Measurements from ENCODE around the gene TSPAN15.
"Not testable (repeated sequence)": the region's sequence is repeated elsewhere in the genome, so short reads cannot be mapped to it uniquely, and the experiment has no call there.

The TSPAN15 gene

DNA sequence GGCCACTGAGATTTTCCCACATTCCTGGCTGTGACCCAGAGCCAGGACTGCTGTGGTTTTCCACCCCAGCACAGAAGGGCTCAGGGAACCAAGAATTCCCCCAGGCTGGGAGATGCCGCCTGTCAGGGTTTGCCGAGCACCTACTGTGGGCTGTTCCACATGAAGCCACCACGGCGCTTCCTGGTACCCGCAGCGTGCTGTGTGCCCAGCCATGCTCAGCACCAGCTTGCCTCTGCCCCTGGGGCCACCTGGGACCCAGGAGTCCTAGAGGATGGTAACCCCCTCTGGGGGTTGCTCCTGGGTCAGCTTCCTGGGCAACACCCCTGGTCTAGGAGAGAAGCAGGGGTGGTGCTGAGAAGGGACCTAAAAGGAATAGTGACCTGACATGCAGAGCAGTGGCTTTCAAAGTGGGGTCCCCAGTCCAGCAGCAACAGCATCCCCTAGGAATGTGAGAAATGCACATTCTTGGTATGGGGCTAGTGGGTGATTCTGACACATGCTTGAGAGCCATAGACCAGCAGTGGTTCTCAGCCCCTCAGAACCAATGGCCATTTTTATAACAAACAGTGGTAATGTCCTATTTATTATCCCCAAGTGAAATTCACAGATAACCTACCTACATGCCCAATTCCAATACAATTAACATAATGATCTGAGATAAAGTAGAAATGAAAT, 53.4 kb downstream of the TSPAN15 start:
- DNase-seq = no peak

DNA sequence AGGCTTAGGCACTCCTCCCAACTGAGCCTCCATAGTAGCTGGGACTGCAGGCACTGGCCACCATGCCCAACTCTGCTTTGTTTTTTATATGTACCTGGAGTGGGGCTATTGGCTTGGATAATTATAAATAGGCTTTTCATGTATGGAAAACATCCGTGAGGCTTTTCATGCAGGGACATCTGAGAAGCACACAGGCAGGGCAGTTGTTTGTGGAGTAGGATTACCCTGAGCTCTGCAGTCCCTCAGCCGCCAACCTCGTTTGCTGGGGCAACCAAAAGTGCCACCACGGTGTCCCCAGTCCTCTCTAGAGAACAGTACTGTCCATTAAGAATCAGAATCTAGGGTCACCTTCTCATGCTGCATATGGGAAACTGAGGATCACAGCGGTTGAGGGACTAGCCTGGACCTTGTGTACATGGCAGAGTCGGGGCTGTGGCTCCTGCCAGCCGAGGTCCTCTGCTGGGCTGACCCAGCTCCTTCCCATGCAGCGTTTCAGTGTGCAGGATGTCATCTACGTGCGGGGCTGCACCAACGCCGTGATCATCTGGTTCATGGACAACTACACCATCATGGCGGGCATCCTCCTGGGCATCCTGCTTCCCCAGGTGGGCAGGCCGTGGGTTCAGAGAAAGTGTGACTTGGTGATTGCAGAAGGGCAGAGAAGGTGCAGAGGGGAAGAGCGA, 54.5 kb downstream of the TSPAN15 start:
- DNase-seq = no peak

DNA sequence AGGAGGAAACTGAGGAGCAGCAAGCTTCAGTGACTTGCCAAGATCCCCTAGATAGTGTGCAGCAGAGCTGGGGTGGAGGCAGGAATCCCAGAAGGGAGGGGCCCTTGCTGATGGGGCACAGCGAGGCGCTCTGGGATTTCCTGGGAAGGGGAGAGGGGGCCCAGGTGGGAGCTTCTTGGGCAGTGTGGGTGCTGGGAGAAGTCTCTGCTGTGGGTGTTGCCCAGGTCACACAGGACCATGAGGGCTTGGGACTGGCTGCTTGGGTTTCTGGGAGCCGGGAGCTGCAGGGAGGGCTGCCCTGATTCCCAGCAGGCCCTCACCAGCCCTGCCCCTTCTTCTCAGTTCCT, 55.2 kb downstream of the TSPAN15 start:
- no peak for DNase-seq

DNA sequence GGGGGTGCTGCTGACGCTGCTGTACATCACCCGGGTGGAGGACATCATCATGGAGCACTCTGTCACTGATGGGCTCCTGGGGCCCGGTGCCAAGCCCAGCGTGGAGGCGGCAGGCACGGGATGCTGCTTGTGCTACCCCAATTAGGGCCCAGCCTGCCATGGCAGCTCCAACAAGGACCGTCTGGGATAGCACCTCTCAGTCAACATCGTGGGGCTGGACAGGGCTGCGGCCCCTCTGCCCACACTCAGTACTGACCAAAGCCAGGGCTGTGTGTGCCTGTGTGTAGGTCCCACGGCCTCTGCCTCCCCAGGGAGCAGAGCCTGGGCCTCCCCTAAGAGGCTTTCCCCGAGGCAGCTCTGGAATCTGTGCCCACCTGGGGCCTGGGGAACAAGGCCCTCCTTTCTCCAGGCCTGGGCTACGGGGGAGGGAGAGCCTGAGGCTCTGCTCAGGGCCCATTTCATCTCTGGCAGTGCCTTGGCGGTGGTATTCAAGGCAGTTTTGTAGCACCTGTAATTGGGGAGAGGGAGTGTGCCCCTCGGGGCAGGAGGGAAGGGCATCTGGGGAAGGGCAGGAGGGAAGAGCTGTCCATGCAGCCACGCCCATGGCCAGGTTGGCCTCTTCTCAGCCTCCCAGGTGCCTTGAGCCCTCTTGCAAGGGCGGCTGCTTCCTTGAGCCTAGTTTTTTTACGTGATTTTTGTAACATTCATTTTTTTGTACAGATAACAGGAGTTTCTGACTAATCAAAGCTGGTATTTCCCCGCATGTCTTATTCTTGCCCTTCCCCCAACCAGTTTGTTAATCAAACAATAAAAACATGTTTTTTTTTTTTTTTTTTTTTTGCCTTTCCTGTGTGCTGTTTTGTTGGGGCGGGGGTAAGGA, 55.8 kb downstream of the TSPAN15 start:
- DNase-seq = no peak

DNA sequence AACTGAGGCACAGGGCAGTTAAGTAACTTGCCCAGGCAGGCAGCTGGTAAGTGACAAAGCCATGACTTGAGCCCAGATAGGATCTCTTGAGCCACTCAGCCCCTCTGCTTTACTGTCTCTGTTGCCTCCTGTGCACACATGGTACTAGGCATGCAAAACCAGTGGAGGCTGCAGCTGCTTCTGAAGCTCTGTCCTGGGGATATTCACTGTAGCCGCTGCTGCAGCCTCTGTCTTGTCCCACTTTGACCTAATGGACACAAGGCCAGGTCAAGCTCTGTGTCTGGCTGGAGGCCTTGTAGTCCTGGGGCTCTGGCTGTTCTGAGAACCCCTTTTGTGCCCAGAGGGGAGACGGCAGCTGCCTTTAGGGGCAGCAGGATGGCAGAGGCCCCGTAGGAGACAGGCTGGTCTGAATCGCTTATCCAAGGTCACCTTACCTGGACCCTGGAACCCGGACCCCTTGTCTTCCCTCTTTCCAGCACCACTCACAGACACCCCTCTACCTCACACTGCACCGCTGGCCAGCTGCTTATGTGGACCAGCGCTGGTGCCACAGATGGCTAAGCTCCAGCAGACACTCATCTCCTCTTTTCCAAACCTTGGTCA, 57.6 kb downstream of the TSPAN15 start:
- DNase-seq = no peak

DNA sequence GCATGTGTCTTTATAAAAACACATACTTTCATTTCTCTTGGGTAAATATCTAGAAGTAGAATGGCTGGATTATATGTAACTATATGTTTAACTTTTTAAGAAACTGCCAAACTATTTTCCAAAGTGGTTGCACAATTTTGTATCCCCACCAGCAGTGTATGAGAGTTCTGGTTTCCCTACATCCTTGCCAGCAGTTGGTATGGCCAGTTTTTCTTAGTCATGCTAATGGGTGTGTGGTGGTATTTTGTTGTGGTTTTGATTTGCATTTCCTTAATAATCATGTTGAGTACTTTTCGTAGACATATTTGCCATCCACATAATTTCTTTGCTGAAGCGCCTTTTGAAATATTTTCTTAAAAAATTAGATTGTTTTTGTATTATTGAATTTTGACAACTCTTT, 61.6 kb downstream of the TSPAN15 start:
- DNase-seq = no peak

DNA sequence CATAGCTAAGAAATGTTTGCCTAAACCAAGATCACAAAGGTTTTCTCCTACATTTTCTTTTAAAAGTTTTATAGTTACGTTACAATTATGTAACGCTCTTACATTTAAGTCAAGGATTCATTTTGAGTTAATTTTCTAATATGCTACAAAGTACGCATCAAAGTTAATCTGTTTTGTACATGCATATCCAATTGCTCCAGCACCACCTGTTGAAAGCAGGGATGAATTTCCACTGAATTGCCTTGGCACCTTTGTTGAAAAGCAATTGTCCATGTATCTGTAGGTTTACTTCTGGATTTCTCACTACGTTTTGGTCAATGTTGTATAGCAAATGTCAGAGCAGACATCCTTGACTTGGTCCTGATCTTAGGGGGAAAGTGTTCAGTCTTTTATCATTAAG, 62.4 kb downstream of the TSPAN15 start:
- DNase-seq = no peak

DNA sequence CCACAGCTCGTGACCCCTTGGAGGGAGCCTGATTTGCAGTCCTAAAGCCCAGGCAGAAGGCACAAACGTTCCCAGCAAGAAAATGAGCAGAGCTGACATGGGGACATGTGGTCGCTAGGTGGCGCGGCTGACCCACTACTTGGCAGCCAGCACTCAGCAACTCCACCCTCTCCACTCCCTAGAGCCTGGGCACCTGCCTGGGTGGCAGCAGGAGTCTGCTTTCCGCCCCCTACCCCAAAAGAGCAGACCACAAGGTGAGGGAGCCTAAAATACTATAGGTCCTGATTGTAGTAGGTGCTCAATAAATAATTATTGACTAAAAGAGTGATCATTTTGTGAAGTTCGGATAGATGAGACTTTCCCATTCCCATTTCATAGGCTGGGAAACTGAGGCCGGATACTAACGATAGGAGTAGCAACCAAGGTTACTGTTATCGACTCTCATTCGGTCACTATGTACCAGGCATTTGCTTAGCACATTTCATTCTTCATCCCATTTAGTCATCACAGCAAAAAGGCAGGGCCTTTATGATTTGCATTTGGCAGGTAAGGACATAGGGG, 64.5 kb downstream of the TSPAN15 start:
- peak; percentile 69 for DNase-seq

DNA sequence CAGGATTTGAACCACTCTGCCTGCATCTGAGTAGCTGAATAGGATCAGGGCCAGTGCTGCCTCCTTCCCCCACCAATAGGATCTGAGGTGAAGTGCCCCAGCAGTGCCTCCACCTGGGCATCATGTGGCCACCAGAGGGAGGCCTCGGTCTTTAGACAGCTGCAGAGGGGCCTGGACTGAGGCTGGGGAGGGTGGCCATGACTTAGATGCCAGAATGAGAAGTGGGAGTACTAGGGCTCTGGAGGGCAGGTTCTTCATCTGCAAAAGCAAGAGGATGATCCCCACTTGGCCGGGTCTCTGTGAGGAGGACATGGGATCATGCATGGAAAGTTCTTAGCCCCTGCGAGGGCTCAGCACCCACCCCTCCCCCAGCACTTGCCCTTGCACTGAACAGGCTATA, 65.1 kb downstream of the TSPAN15 start:
- DNase-seq = no peak

DNA sequence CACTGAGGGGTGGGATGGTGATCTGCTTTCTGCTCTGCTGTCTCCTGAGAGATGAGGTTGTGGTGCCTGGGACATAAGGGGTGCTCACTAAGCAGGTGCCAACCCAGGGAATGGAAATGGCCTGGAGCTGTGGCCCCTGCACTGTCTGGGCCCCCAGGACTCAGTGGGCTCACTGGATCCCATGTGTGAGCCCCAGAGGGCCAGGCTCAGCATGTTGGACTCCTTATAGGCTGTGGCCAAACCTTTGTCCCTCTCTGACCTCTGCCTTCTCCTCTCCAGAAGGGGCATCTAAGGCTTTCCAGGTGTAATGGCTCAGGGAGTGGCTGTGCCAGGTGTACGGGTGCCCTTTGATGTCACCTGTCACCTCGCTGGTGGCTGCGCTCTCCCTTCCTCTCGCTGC, 65.5 kb downstream of the TSPAN15 start:
- DNase-seq = no peak

DNA sequence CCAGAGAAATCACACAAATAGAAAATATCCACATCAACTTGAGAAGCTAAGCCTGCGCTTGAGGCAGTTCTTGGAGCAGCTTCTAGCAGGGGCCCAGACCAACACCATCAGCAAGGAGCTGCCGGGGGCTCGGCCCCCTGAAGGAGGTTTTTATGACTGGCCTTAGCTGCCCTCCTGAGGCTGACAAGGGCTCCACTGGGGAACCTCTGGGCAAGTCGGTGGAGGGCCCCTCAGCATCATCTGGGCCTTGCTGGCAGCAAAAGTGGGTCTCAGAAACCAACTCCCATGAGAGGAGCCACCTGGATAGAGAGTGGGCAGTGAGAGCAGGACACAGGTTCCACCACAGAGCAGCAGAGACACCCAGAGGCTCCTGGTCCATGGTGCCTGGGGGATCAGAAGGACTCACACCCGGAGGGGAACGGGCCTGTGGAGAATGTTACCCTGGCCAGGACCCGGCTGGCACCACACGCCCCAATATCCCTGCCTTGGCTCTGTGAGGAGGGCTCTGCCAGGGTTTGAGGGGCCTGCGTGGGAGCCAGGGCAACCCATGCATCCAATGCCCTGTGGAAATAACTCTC, 66.1 kb downstream of the TSPAN15 start:
- DNase-seq = no peak

DNA sequence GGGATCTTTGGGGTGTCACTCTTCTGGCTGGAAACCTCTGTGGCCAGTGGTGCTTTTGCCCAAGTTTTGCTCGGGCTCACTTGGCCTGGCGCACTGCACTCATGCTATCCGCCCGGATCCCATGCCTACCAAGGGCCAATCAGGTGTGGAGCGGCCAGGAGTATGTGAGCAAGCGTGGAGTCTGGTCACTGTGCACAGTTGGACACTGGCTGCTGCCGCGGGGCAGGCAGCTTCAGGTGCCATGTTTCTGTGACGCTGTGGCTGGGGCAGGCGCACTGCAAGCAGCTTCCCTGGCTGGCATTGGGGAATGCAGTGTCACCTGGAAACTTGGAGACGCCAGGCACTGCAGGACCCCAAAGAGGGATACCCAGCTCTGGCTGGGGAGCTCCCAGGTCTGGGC, 76.7 kb downstream of the TSPAN15 start:
- no peak for DNase-seq

DNA sequence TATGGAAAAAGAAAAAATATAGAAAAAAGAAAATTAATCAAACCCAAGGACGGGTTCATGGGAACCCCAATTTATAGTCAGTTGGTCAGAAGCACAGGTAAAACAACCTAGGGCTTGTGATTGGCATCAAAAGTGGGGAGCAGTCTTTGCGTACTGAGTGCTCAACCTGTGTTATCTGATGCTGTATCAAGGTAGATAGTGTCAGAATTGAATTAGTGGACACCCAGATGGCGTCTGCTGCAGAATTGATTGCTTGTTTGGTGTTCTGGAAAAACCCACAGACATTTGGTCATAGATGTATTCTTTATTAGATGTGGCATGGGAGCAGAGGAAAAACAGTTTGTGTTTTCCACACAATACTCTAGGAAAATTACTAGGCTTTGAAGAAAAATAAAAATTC, 82.4 kb downstream of the TSPAN15 start:
- DNase-seq = no peak

DNA sequence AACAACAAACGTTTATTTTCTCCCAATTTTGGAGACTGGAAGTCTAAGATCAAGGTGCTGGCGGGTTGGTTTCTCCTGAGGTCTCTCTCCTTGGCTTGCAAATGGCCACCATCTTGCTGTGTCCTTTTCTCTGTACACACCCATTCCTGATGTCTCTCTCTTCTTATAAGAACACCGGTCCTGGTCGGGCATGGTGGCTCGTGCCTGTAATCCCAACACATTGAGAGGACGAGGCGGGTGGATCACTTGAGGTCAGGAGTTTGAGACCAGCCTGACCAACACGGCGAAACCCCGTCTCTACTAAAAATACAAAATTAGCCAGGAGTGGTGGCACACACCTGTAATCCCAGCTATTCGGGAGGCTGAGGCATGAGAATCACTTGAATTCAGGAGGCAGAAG, 85.3 kb downstream of the TSPAN15 start:
- not testable (repeated sequence) for DNase-seq

DNA sequence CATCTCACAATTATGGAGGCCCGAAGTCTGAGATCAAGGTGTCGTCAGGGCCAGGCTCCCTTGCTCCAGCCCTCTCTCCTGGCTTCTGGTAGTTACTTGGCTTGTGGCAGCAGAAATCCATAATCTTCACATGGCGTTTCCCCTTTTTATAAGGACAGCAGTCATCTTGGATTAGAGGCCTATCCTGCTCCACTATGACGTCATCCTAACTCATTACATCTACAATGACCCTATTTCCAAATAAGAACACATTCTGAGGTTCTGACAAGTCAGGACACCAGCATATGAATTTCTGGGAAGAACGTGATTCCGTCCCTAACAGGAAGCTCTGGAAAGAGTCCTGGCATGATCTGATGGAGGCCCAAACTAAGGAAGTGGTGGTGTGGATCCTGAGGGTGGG, 86.2 kb downstream of the TSPAN15 start:
- DNase-seq = no peak

DNA sequence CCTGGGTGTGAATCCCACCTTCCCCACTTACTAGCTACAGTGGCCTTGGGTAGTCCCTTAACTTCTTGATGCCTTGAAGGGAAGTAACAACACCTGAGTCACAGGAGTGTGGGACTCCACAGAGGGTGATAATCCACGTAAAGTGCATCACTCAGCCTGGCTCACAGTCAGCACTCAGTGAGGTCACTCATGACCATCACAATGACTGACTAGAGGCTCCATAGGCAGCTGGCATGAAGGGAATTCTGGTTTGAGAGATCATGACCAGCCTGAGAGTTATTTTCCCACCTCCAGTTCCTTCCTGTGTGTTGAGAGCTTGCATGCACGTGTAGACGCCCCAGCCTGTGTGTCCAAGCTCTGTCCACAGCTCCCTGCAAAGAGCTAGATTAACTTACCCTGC, 87.2 kb downstream of the TSPAN15 start:
- no peak for DNase-seq

DNA sequence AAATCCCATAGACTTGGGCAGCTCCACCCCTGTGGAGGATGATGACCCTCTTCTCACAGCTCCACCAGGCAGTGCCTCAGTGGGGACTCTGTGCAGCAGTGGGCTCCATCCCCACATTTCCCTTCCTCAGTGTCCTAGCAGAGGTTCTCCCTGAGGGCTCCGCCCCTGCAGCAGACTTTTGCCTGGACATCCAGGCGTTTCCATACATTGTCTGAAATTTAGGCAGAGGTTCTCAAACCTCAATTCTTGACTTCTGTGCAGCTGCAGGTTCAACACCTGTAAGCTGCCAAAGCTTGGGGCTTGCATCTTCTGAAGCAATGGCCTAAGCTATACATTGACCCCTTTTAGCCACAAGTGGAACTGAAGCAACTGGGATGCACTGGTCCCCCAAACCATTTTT, 90.2 kb downstream of the TSPAN15 start:
- DNase-seq = no peak

DNA sequence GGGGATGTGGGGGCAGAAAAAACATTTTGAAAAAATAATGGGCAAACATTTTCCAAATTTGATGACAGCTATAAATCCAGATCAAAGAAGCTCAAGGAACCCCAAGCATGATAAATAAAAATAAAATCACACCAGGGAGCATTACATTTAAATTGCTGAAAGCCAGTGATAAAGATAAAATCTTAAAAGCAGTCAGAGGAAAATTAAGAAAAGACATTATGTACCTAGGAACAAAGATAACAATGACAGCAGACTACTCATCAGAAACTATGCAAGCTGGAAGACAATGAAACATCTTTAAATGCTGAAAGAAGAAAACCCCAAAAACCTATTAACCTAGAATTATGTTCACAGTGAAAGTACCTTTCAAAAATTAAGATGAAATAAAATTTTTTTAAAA, 98.7 kb downstream of the TSPAN15 start:
- DNase-seq = no peak

DNA sequence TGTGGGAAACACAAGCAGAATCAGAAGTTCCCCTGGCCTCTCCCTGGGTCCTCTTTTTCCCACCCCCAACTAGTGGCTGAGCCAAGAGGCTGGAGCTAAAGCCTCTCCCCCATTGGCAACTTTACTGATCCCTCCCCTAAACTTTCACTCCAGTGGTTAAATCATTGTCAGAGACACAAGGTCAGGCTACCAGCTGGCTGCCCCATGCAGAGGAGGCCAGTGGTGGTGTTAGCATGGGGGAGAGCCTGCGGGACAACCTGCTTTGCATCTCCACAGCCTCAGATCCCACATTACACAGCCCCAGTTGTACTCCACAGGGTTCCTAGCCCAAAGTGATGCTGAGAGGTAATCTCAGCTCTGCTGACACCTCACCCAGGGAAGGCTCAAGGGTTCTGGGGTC, 101.0 kb downstream of the TSPAN15 start:
- no peak for DNase-seq

DNA sequence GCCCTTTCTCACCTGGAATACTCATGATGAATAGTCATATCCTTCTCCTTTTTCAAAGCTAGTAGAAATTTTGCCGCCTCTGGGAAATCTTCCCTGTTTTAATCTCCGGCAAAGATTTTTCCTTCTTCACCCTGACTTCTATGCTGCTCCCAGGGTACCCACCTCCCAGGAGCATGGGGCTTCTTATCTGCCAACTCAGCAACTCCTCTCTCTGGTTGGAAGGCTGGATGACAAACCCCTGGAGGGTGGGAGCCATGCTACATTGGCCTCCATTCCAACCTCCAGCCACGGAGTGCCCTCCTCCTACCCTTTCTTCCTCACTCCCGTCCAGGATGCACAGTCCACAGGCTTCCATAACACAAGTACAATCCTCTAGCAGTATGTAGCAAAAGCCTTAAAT, 102.1 kb downstream of the TSPAN15 start:
- DNase-seq = no peak

DNA sequence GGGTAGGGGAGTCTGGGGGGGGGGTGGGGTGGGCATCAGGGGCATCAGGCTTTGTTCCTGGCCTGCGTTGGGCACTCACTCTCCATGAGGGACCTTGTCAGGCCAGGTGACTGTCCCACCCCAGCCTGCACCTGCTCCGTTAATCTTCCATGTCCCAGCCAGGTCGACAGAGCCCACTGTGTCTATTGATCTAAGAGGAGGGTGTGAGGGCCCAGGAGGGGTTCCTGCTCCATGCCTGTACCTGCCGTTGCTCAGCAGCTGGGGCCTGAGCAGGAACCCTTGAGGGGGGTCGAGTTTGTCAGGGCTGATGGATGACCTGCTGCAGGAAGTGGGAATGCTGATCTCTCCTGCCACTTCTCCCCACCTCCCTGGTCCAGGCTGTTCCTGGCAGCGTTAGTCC, 103.3 kb downstream of the TSPAN15 start:
- no peak for DNase-seq
